Esophagus squamous epithelium (tissue), 5 donors: ENCODE data around the gene LARGE2. TPM values are rescaled to one million over a fixed set of nuclear protein-coding genes. Genes with fewer than 3 reads are reported as not detected.

Experiments used
- DNase-seq: peaks from one replicate; lab custom pipeline; 2025; lab: John Stamatoyannopoulos, UW
- H3K27ac ChIP-seq, 4 donors: fragments of 200-600 bp; sonication (generic); one replicate each; pipeline ENCODE4 v1.5.1; 2016 to 2019; ENCODE audit warnings: mild to moderate bottlenecking in 1 of 4
- H3K27me3 ChIP-seq, 4 donors: fragments of 200-600 bp; sonication (generic); 1 replicate in 3 of 4; 2 replicates in 1 of 4; pipeline versions ENCODE4 v1.5.1 to v1.6.0; 2017 to 2021; ENCODE audit warnings: antibody characterized with exemption in 1 of 4
- H3K36me3 ChIP-seq, 3 donors: fragments of 200-600 bp; sonication (generic); one replicate each; pipeline ENCODE4 v1.5.1; 2016 to 2019
- H3K4me1 ChIP-seq, 3 donors: fragments of 200-600 bp; sonication (generic); one replicate each; pipeline ENCODE4 v1.5.1; 2017 to 2019
- H3K4me3 ChIP-seq, 4 donors: fragments of 200-600 bp; sonication (generic); 1 replicate in 3 of 4; 2 replicates in 1 of 4; pipeline ENCODE4 v1.5.1; 2016 to 2019; ENCODE audit warnings: mild to moderate bottlenecking in 2 of 4, moderate library complexity in 1 of 4
- H3K9me3 ChIP-seq, 3 donors: fragments of 200-600 bp; sonication (generic); one replicate each; pipeline ENCODE4 v1.5.1; 2016 to 2019
- CTCF ChIP-seq, 6 experiments: fragments of 450-650 bp in 4 of 6; fragments of 200-600 bp in 2 of 6; sonication (generic) in 2 of 6; IDR thresholded peaks; one replicate each; pipeline ENCODE4 v1.5.1; 2016 to 2019; ENCODE audit warnings: antibody characterized with exemption in 6 of 6, mild to moderate bottlenecking in 4 of 6, moderate library complexity in 4 of 6
- POLR2A ChIP-seq, 4 donors: fragments of 450-650 bp; IDR thresholded peaks; one replicate each; pipeline ENCODE4 v1.6.1; 2017; ENCODE audit warnings: antibody characterized with exemption in 4 of 4, mild to moderate bottlenecking in 4 of 4, moderate library complexity in 3 of 4
- WGBS, 2 donors: methylation state at CpG; one replicate each; pipeline ENCODE4 v1.1.5; 2018; 5-methylcytosine and 5-hydroxymethylcytosine counted together
- intact Hi-C: fragments of 100-400 bp; cut with DNase I; formaldehyde crosslinking; loops from one replicate; pipeline ENCODE4 v1.15.0; 2022
- total RNA-seq, 4 donors: library from RNA; depleted of rRNA; stranded (reverse); fragments of >200 nt; gene quantifications; one replicate each; pipeline ENCODE4 v1.1.0, GENCODE V29; 2016
- donor health status: DM: yes; HTN: yes; CAD: no.

Gene LARGE2
- total RNA-seq, 4 donors from 2014 or later = 12.4 to 18.3 (median 15.5) TPM

- H3K36me3 ChIP-seq = peaks cover 21 to 82% (median 21%) of the 10 kb centered on the region in 3 donors
- 70 to 77% methylated on average over 8 of the region's 8 CpGs for WGBS, 2 donors
- no peaks in the 10 kb centered on the region for H3K27me3 ChIP-seq
- DNase-seq = no peak
- intact Hi-C loops = no loop called here
- no peaks in the 10 kb centered on the region for H3K9me3 ChIP-seq
- H3K4me3 ChIP-seq = no peak overlapping the region
- peak overlapping the region in 1 of 4 donors; percentile 79 for H3K27ac ChIP-seq
- peaks cover 14 to 59% (median 29%) of the 10 kb centered on the region in 3 donors for H3K4me1 ChIP-seq
- TF ChIP-seq POLR2A (IDR thresholded peaks at IDR 0.05) (no peak), CTCF (IDR thresholded peaks at IDR 0.05) (no peak)
Measured at GRCh38 chr11:45935349-45936064, 13.1 kb downstream of the LARGE2 start.

GRCh38 chr11:45936511-45937054 lies 14.1 kb downstream of the LARGE2 start:
- Histone ChIP-seq H3K9me3 (no peaks in the 10 kb centered on the region), H3K4me1 (peaks cover 5 to 48% (median 22%) of the 10 kb centered on the region in 3 donors), H3K27ac (no peak overlapping the region), H3K4me3 (no peak overlapping the region), H3K27me3 (no peaks in the 10 kb centered on the region), H3K36me3 (peaks cover 18 to 90% (median 21%) of the 10 kb centered on the region in 3 donors)
- intact Hi-C loops = no loop called here
- 87 to 89% methylated on average over 2 to 4 of the region's 4 CpGs for WGBS, 2 donors
- no peak for DNase-seq
- TF ChIP-seq POLR2A (IDR thresholded peaks at IDR 0.05) = no peak
- no peak for TF ChIP-seq CTCF (IDR thresholded peaks at IDR 0.05)

- 83 to 92% methylated on average over 9 to 10 of the region's 10 CpGs for WGBS, 2 donors
- peaks cover 5 to 35% (median 14%) of the 10 kb centered on the region in 3 donors for H3K4me1 ChIP-seq
- no peak for DNase-seq
- intact Hi-C loops = no loop called here
- H3K27me3 ChIP-seq = no peaks in the 10 kb centered on the region
- H3K4me3 ChIP-seq = no peak overlapping the region
- TF ChIP-seq CTCF (IDR thresholded peaks at IDR 0.05) (no peak), POLR2A (IDR thresholded peaks at IDR 0.05) (no peak)
- H3K9me3 ChIP-seq = no peaks in the 10 kb centered on the region
- H3K36me3 ChIP-seq = peaks cover 13 to 94% (median 21%) of the 10 kb centered on the region in 3 donors
- no peak overlapping the region for H3K27ac ChIP-seq
Measured at GRCh38 chr11:45937916-45938315, 15.5 kb downstream of the LARGE2 start.

GRCh38 chr11:45939836-45940235 lies 17.4 kb downstream of the LARGE2 start:
- intact Hi-C loops = no loop called here
- no peak for TF ChIP-seq POLR2A (IDR thresholded peaks at IDR 0.05)
- TF ChIP-seq CTCF (IDR thresholded peaks at IDR 0.05) = no peak
- WGBS, 2 donors = 86 to 88% methylated on average over 2 of the region's 2 CpGs
- H3K4me1 ChIP-seq = peaks cover 1 to 16% (median 4%) of the 10 kb centered on the region in 3 donors
- peaks cover 6 to 93% (median 10%) of the 10 kb centered on the region in 3 donors for H3K36me3 ChIP-seq
- H3K4me3 ChIP-seq = no peak overlapping the region
- H3K27ac ChIP-seq = no peak overlapping the region
- H3K9me3 ChIP-seq = no peaks in the 10 kb centered on the region
- no peak for DNase-seq
- H3K27me3 ChIP-seq = no peaks in the 10 kb centered on the region

- intact Hi-C loops = no loop called here
- TF ChIP-seq POLR2A (IDR thresholded peaks at IDR 0.05) = no peak
- TF ChIP-seq CTCF (IDR thresholded peaks at IDR 0.05) = no peak
- WGBS, 2 donors = 80 to 91% methylated on average over 4 of the region's 4 CpGs
- no peaks in the 10 kb centered on the region for H3K9me3 ChIP-seq
- no peak overlapping the region for H3K27ac ChIP-seq
- H3K36me3 ChIP-seq = peaks cover 10 to 93% (median 14%) of the 10 kb centered on the region in 3 donors
- H3K4me3 ChIP-seq = no peak overlapping the region
- DNase-seq = no peak
- no peaks in the 10 kb centered on the region for H3K27me3 ChIP-seq
- peaks cover 0 to 4% (median 0%) of the 10 kb centered on the region in 3 donors for H3K4me1 ChIP-seq
Measured at GRCh38 chr11:45941285-45941684, 18.8 kb downstream of the LARGE2 start.
